Neural progenitor cell (in vitro differentiated cells): Measurements from ENCODE around the gene TPPP2. TPM values are rescaled to one million over a fixed set of nuclear protein-coding genes. Genes with fewer than 3 reads are reported as not detected.
"Not testable (repeated sequence)": the region's sequence is repeated elsewhere in the genome, so short reads cannot be mapped to it uniquely, and the experiment has no call there.

Experiments used
- DNase-seq: peaks from one replicate; pipeline ENCODE4 v3.0.0-alpha.2; 2016; ENCODE audit warnings: low spot score
- H2AFZ ChIP-seq: fragments of 200-600 bp; sonication (generic); replicated peaks from 2 replicates; pipeline ENCODE4 v1.6.1; 2016; ENCODE audit warnings: antibody characterized with exemption
- H3F3A ChIP-seq: fragments of 200-600 bp; sonication (generic); 2 replicates; pipeline ENCODE4 v1.6.1; 2016; ENCODE audit warnings: antibody characterized with exemption, low read depth
- H3K27ac ChIP-seq: fragments of 200-600 bp; sonication (generic); 2 replicates; pipeline ENCODE4 v1.5.1; 2016; ENCODE audit warnings: mild to moderate bottlenecking
- H3K27me3 ChIP-seq: fragments of 200-600 bp; sonication (generic); 2 replicates; pipeline ENCODE4 v1.6.1; 2016; ENCODE audit warnings: mild to moderate bottlenecking, moderate library complexity
- H3K36me3 ChIP-seq: fragments of 200-600 bp; sonication (generic); 2 replicates; pipeline ENCODE4 v1.5.1; 2016
- H3K4me1 ChIP-seq: fragments of 200-600 bp; sonication (generic); 2 replicates; pipeline ENCODE4 v1.6.1; 2016; ENCODE audit warnings: mixed run types
- H3K4me2 ChIP-seq: fragments of 200-600 bp; sonication (generic); 2 replicates; pipeline ENCODE4 v1.6.1; 2016
- H3K4me3 ChIP-seq: fragments of 200-600 bp; sonication (generic); 2 replicates; pipeline ENCODE4 v1.5.1; 2016
- H3K79me2 ChIP-seq: fragments of 200-600 bp; sonication (generic); 2 replicates; pipeline ENCODE4 v1.6.1; 2016; ENCODE audit warnings: low read depth
- H3K9ac ChIP-seq: fragments of 200-600 bp; sonication (generic); 2 replicates; pipeline ENCODE4 v1.6.1; 2016
- H3K9me3 ChIP-seq: fragments of 200-600 bp; sonication (generic); 2 replicates; pipeline ENCODE4 v1.5.1; 2016; ENCODE audit warnings: low read depth
- H4K20me1 ChIP-seq: fragments of 200-600 bp; sonication (generic); 2 replicates; pipeline ENCODE4 v1.6.1; 2016; ENCODE audit warnings: low read depth
- H3K27ac Mint-ChIP-seq: 3 replicates; pipeline ENCODE4 v1.8.0; 2021; ENCODE audit warnings: mixed read lengths
- H3K27me3 Mint-ChIP-seq: 2 replicates; pipeline ENCODE4 v1.8.0; 2022; ENCODE audit warnings: low read depth, mild to moderate bottlenecking, inconsistent platforms, moderate library complexity, mixed read lengths; ENCODE audit not compliant: insufficient read depth
- H3K36me3 Mint-ChIP-seq: 3 replicates; pipeline ENCODE4 v1.8.0; 2021; ENCODE audit warnings: mixed read lengths
- H3K4me1 Mint-ChIP-seq: 3 replicates; pipeline ENCODE4 v1.8.0; 2021; ENCODE audit warnings: mixed read lengths
- H3K4me3 Mint-ChIP-seq: 3 replicates; pipeline ENCODE4 v1.8.0; 2021; ENCODE audit warnings: mild to moderate bottlenecking, moderate library complexity, mixed read lengths
- H3K9me3 Mint-ChIP-seq: 3 replicates; pipeline ENCODE4 v1.8.0; 2020; ENCODE audit warnings: mixed read lengths
- EZH2 ChIP-seq: fragments of 200-600 bp; sonication (generic); IDR thresholded peaks from 2 replicates; pipeline ENCODE4 v1.6.1; 2017; ENCODE audit warnings: antibody characterized with exemption, mild to moderate bottlenecking, moderate library complexity
- EZH2phosphoT487 ChIP-seq: fragments of 200-600 bp; sonication (generic); IDR thresholded peaks from 2 replicates; pipeline ENCODE4 v1.6.1; 2017; ENCODE audit warnings: antibody characterized with exemption
- total RNA-seq: library from RNA; depleted of rRNA; stranded (reverse); fragments of >200 nt; gene quantifications from 2 replicates; pipeline ENCODE4 v1.2.3, GENCODE V29; 2015; ENCODE audit warnings: low replicate concordance
- TF ChIP-seq, protein P1 (sequence below): fragments of 200-600 bp; sonication (generic); IDR thresholded peaks from 2 replicates; pipeline ENCODE4 v1.5.1; 2017; ENCODE audit warnings: antibody characterized with exemption, mild to moderate bottlenecking

The TPPP2 gene
- total RNA-seq, 1 donor from 2014 or later: not detected

DNA sequence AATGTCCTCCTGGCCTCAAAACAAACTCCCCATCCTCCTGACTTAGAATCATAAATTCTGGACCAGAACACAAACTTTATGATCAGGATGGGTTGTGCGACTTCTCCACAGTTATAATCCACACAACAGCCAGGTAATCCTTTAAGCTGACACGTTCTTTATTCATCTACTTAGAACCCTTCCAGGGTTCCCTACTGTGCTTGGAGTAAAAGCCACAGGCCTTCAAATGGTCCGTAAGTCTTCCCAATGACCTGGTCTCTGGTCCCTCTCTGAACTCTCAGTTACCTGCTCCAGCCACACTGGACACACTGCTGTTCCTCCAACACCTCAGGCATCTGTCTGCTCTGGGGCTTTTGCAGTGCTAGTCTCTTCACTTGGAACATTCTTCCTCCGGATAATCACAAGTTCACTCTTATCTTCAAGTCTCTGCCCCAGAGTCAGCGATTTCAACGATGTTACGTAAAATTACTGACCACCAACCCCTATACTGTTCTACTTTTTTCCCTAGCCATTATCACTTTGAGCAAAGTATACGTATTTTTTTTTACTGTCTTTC, 10.4 kb downstream of the TPPP2 start:
- H3K4me1 Mint-ChIP-seq: peaks cover 14% of the 10 kb centered on the region
- no peak overlapping the region for H3K27ac ChIP-seq

DNA sequence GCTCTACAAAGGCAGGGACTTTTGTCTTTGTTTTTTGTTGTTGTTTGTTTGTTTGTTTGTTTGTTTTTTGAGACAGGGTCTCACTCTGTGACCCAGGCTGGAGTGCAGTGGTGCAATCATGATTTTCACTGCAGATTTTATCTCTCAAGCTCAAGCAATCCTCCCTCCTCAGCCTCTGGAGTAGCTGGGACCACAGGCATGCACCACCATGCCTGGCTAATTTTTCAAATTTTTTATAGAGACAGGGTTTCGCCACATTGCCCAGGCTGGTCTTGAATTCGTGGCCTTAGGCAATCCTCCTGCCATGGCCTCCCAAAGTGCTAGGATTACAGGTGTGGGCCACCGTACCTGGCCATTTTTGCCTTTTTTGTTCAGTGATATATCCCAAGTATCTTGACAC, 10.9 kb downstream of the TPPP2 start:
- peaks cover 11% of the 10 kb centered on the region for H3K4me1 ChIP-seq
- H3K79me2 ChIP-seq, H4K20me1 ChIP-seq, H2AFZ ChIP-seq, H3K4me3 ChIP-seq, H3K27ac Mint-ChIP-seq, H3K9me3 Mint-ChIP-seq, H3K36me3 ChIP-seq, H3K4me2 ChIP-seq, H3K27ac ChIP-seq, H3F3A ChIP-seq, H3K36me3 Mint-ChIP-seq, DNase-seq, H3K9me3 ChIP-seq, H3K9ac ChIP-seq, H3K4me3 Mint-ChIP-seq: not testable (repeated sequence)
- Mint-ChIP-seq H3K27me3 (peaks cover 10% of the 10 kb centered on the region), H3K4me1 (peaks cover 14% of the 10 kb centered on the region)
- H3K27me3 ChIP-seq: peaks cover 10% of the 10 kb centered on the region

More for the DNA sequence above, 10.4 kb downstream of the TPPP2 start:
- Mint-ChIP-seq H3K27ac (no peak overlapping the region), H3K4me3 (no peak overlapping the region), H3K27me3 (peaks cover 11% of the 10 kb centered on the region), H3K9me3 (no peaks in the 10 kb centered on the region), H3K36me3 (no peaks in the 10 kb centered on the region)
- Histone ChIP-seq H3K9me3 (no peaks in the 10 kb centered on the region), H3K4me2 (no peak overlapping the region), H3K9ac (no peak overlapping the region), H3K27me3 (peaks cover 10% of the 10 kb centered on the region), H3K36me3 (no peaks in the 10 kb centered on the region), H3K4me3 (no peak overlapping the region), H3K79me2 (no peaks in the 10 kb centered on the region), H2AFZ (no peak overlapping the region), H3F3A (no peaks in the 10 kb centered on the region), H4K20me1 (no peaks in the 10 kb centered on the region), H3K4me1 (peaks cover 11% of the 10 kb centered on the region)
- no peak for DNase-seq
- TF ChIP-seq, protein P1, sequence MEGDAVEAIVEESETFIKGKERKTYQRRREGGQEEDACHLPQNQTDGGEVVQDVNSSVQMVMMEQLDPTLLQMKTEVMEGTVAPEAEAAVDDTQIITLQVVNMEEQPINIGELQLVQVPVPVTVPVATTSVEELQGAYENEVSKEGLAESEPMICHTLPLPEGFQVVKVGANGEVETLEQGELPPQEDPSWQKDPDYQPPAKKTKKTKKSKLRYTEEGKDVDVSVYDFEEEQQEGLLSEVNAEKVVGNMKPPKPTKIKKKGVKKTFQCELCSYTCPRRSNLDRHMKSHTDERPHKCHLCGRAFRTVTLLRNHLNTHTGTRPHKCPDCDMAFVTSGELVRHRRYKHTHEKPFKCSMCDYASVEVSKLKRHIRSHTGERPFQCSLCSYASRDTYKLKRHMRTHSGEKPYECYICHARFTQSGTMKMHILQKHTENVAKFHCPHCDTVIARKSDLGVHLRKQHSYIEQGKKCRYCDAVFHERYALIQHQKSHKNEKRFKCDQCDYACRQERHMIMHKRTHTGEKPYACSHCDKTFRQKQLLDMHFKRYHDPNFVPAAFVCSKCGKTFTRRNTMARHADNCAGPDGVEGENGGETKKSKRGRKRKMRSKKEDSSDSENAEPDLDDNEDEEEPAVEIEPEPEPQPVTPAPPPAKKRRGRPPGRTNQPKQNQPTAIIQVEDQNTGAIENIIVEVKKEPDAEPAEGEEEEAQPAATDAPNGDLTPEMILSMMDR: no peak
- TF ChIP-seq EZH2: no peak
- TF ChIP-seq EZH2phosphoT487: no peak

DNA sequence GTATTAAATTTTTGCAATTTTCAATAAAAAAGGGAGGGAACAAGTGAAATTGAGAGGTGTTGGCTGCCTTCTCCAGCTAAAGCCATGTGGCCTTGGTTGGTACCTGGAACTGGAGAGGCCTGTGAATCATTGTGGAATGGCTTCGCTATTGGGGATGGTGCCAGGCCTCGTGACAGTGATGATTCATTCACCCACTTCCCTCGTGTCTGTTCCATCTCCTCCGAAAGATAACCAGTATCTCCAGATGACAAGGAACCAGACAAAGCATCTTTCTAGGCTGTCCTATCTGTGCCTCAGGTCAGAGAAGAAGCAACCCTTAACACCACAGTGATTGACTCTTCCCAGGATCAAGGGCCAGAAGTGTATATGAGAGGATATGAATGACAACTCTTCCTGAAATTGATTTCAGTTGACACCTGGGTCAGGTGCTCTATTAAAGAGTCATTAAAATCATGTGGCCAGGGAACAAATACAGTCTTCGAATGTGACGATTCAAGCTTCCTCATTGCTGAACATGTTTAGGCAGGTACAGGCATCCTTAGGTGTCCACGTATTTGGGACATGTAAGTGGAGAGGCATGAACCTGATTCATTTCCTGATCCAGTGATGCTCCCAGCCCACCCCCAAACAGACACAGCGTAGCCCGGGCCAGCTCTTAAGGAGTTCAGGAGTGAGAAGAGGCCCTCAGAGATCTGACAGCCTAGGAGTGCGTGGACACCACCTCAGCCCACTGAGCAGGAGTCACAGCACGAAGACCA, 11.8 kb downstream of the TPPP2 start, which contains the start of gene RNASE7:
TSS of gene RNASE7 (plus strand) at position 687 of the 758 bp plus-strand sequence. CDS start 631 bp downstream, outside the sequence.
- Histone ChIP-seq H3K9me3 (no peaks in the 10 kb centered on the region), H3K27me3 (peaks cover 10% of the 10 kb centered on the region), H3F3A (no peaks in the 10 kb centered on the region), H3K27ac (no peak within 1 kb of the TSS), H2AFZ (no peak within 1 kb of the TSS), H3K4me1 (peaks cover 11% of the 10 kb centered on the region), H3K4me3 (no peak within 1 kb of the TSS), H3K4me2 (no peak within 1 kb of the TSS), H3K36me3 (no peaks in the 10 kb centered on the region), H3K79me2 (no peaks in the 10 kb centered on the region), H3K9ac (no peak within 1 kb of the TSS), H4K20me1 (no peaks in the 10 kb centered on the region)
- no peak within 1 kb of the TSS for H3K4me3 Mint-ChIP-seq
- no peak within 1 kb of the TSS for H3K27ac Mint-ChIP-seq
- TF ChIP-seq EZH2phosphoT487 (no peak), EZH2 (no peak)
- TF ChIP-seq, protein P1: no peak
- H3K27me3 Mint-ChIP-seq: peaks cover 10% of the 10 kb centered on the region
- DNase-seq: no peak
- no peaks in the 10 kb centered on the region for H3K36me3 Mint-ChIP-seq
- peaks cover 14% of the 10 kb centered on the region for H3K4me1 Mint-ChIP-seq
- no peaks in the 10 kb centered on the region for H3K9me3 Mint-ChIP-seq

DNA sequence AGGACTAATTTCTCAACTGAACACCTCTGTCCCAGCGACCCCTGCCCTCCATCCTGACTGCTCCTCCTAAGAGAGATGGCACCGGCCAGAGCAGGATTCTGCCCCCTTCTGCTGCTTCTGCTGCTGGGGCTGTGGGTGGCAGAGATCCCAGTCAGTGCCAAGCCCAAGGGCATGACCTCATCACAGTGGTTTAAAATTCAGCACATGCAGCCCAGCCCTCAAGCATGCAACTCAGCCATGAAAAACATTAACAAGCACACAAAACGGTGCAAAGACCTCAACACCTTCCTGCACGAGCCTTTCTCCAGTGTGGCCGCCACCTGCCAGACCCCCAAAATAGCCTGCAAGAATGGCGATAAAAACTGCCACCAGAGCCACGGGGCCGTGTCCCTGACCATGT, 12.9 kb downstream of the TPPP2 start:
- Mint-ChIP-seq H3K4me1 (peaks cover 14% of the 10 kb centered on the region), H3K27ac (no peak overlapping the region), H3K36me3 (no peaks in the 10 kb centered on the region), H3K9me3 (no peaks in the 10 kb centered on the region), H3K27me3 (peaks cover 10% of the 10 kb centered on the region), H3K4me3 (no peak overlapping the region)
- Histone ChIP-seq H3K9me3 (no peaks in the 10 kb centered on the region), H3K4me1 (peaks cover 11% of the 10 kb centered on the region), H3K27ac (no peak overlapping the region), H3K9ac (no peak overlapping the region), H3K27me3 (peaks cover 10% of the 10 kb centered on the region), H3K4me3 (no peak overlapping the region), H3F3A (no peaks in the 10 kb centered on the region), H4K20me1 (no peaks in the 10 kb centered on the region), H3K4me2 (no peak overlapping the region), H2AFZ (no peak overlapping the region), H3K79me2 (no peaks in the 10 kb centered on the region), H3K36me3 (no peaks in the 10 kb centered on the region)
- DNase-seq: no peak
- TF ChIP-seq, protein P1: no peak
- no peak for TF ChIP-seq EZH2
- no peak for TF ChIP-seq EZH2phosphoT487
